ENCODE data around the gene THADA.

- TF ChIP-seq TAF1 (IDR thresholded peaks at IDR 0.05; ENCODE audit: borderline replicate concordance, insufficient read depth, low read length) (no peak), POLR2AphosphoS5 (IDR thresholded peaks at IDR 0.05; ENCODE audit: low read depth, low read length) (no peak), FOXP2 (optimal IDR thresholded peaks at IDR 0.05; ENCODE audit: borderline replicate concordance, extremely low read depth, extremely low read length, insufficient read depth) (no peak), SIN3A (IDR thresholded peaks at IDR 0.05; ENCODE audit: borderline replicate concordance, insufficient read depth, low read length) (no peak), REST (IDR thresholded peaks at IDR 0.05; ENCODE audit: insufficient read depth in 1 of 2, low read depth in 2 of 2, low read length in 2 of 2) (no peak)
Measured at GRCh38 chr2:43410055-43410604, 185.7 kb downstream of the THADA start.
